ENCODE data around the gene OR5F1. TPM values are rescaled to one million over a fixed set of nuclear protein-coding genes. Genes with fewer than 3 reads are reported as not detected.
A peak's percentile ranks its signal among the peaks of the same experiment; 100 is the strongest.

OR5F1 gene
- not detected in 2 replicates for total RNA-seq (2014; rRNA removed; shearing (Covaris generic))
- not detected in 2 replicates for polyA plus RNA-seq (2015; cell fraction: cytosol; rRNA removed)
- not detected in 2 replicates for polyA plus RNA-seq (2015; cell fraction: nucleus; rRNA removed)

DNA sequence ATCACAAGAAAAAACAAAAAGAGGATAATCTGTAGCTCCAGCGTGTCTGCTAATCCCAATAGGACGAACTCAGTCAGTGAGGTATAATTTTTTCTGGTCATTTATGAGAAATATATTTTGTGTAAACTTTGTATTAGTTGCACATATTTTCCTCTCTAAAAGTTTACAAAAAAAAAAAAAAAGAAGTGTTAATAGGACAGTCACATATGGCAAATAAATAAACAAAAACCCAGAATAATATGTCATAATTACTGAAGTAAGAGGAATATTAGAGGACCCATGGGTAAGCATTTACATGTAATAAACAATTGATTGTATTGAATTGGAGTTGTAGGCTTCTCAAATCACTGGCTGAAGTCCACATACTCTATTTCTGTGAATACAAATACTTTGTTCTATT, at the start of gene OR5F1:
OR5F1 (minus strand) TSS at position 101 of the 400 bp plus-strand sequence; CDS start at position 101, 0 bp downstream.
- no peak for DNase-seq (ENCODE audit: low read depth)

DNA sequence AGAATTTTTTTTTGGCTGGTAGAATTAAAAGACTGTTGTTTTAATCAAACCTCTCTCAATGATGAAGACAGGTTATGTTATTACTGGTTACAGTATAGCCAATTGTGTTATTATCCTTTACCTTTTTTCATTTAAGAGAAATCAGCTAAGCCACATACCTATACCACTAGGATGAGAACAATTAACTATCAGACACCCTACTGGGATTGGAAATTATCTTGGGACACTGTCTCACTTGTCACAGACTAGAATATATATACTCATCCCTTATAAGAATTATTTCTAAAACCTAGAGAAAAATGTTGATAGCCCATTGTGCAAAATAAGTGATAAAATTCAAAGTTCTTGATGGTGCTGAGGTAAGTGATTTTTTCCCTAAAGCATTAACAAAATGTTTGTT, 32.9 kb upstream of the OR5F1 start, which contains the start of gene OR5AS1:
OR5AS1 (plus strand) TSS at position 301 of the 400 bp plus-strand sequence. CDS start 2,765 bp downstream, outside the sequence.
- DNase-seq (ENCODE audit: low read depth), result no peak

DNA sequence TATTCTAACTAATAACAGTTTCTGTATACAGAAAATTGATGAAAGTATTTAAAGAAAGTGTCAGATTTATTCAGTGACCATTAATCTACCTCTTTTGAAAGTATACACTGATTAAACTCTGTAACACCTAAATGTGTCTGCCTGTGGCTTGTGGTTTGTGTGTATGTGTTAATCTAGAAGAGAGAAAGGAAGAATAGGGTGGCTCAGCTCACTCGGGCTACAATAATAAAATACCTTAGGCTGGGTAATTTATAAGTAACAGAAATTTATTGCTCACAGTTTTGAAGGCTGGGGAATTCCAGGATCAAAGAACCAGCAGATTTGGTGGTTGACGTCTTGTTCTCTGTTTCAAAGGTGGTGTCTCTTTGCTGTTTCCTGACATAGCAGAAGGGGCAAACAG, 19.4 kb upstream of the OR5F1 start:
- no peak for DNase-seq (ENCODE audit: low read depth)

DNA sequence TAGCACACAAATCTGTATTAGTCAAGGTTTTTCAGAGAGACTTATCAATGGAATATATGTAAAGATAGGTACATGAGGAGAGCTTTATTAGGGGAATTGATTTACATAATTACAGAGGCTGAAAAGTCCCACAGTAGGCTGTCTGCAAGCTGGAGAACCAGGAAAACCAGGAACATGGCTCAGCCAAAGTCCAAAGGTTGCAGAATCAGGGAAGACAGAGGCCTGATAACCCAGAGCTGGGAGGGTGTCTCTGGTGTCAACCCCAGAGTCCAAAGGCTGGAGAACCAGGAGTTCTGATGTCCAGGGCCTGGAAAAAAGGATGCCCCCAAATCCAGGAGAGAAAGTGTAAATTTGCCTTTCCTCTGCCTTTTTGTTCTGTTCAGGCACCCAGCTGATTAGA, 16.3 kb upstream of the OR5F1 start:
- no peak for DNase-seq (ENCODE audit: low read depth)

DNA sequence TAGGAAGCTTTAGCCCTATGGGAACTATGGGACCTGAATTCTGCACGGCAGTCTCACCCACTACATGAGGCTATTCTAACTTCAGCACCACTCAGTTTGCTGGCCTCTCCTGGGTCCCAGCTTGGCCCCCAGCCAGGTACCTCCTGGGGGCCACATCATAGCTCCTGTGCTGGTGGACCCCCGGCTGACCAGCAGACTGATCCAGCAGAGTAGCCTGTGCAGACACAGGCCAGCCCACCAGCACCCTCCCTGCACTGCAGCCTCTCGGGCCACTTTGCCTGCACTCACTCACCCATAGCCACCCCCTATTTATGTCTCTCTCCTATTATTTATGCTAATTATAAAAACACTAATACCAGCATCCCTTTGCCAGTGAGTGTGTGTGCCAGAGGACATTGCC, 23.5 kb downstream of the OR5F1 start:
- no peak for DNase-seq (ENCODE audit: low read depth)

DNA sequence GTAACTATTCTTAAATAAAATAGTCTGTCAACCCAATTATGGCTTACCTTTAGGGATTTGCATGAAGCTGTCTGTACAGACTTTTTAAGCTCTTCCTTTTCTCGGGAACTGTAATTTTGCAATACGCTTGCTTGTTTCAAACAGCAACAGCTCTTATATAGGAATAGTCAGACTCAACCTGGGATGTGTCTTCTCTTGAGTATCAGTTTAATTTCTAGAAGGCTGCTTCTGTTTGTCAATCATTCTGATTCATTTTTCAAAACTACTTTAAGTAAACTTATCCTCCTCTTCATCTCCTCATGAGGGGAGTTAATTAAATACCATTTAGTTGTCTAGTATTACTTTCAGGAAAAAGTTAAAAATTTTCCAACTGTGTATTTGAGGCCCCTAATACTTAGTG, 24.6 kb downstream of the OR5F1 start, which contains the start of gene OR10AG1:
OR10AG1 (minus strand) TSS at position 101 of the 400 bp plus-strand sequence; CDS start at position 63, 38 bp downstream.
- DNase-seq (ENCODE audit: low read depth), result no peak

DNA sequence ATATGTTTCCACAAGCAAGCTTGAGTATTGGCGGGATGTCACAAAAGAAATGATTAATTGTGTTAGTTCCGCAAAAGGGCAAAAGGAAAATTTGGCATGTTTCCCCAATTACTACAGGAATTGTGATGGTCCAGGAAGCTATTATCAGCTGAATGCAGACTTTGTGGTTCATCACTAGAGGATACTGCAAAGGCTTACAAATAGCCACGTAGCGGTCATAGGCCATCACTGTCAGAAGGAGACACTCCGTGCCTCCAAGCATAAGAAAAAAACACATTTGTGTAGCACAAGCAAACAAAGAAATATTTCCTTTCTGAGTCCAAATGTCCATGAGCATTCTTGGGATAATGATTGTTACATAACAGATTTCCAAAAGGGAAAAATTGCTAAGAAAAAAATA, 26.5 kb downstream of the OR5F1 start:
- no peak for DNase-seq (ENCODE audit: low read depth)

DNA sequence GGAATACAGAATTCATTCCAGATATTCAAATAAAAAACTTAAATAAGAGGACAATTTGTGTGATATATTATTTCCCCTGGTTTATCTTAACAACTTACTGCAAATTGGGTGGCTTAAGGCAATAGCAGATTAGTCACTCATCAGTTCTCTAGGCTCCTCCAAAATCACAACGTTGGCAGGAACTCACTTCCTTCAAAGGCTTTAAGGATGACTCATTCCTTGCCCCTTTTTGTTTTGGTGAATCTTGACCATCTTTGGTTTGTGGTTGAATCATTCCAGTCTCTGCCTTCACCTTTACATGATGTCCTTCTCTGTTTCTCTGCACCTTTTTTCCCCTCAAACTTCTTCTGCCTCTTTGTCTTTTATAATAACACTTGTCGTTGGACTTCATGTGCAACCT, 28.0 kb downstream of the OR5F1 start:
- peak; percentile 25 for DNase-seq (ENCODE audit: low read depth)

DNA sequence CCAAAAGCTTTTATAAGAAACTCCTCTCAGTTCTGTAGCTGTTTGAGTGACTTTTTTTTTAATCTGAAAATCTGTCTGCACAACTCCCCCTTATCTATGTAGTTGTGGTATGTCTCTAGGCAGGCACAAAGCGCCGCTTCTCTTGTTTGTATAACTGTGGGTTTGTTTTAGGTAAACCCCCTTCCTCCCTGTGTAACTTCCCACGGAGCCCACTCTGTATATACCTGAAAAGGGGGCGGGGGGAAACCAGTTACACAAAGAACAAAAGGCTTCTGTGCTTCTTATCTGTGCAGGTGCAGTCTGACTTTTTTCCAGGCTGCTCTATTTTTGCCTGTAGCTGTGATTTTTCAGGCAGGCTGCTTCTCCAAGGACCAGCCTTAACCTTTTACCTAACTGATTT, 37.9 kb downstream of the OR5F1 start:
- DNase-seq (ENCODE audit: low read depth), result no peak

DNA sequence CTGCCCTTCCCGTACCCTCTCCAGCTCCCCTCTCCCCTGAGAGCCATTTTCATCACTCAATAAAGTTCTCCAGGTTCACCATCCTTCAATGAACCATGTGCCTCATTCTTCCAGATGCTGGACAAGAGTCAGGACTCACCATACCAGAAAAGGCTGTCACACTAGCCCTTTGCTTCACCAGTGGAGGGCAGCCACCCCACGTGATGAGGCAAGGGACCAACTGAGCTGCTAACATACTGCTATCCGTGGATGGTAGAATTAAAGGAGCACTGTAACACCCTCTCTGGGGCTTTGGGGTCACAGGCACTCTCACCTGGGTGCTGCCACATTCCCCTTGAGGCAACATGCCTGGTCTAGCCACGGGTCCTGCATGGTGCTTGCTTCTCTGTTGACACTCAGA, 45.1 kb downstream of the OR5F1 start:
- DNase-seq (ENCODE audit: low read depth), result no peak

Other genes with a start within 250 kb of the OR5F1 start
- gene OR5D13, start 221.2 kb downstream of the OR5F1 start, total RNA-seq (2014; rRNA removed; shearing (Covaris generic)), result not detected in 2 replicates
- not detected in 2 replicates for gene OR5D14, start 199.1 kb downstream of the OR5F1 start, total RNA-seq (2014; rRNA removed; shearing (Covaris generic))
- gene OR5L1, start 183.3 kb downstream of the OR5F1 start, total RNA-seq (2014; rRNA removed; shearing (Covaris generic)), result not detected in 2 replicates
- not detected in 2 replicates for gene OR5D18, start 175.0 kb downstream of the OR5F1 start, total RNA-seq (2014; rRNA removed; shearing (Covaris generic))
- not detected in 2 replicates for gene OR5L2, start 167.4 kb downstream of the OR5F1 start, total RNA-seq (2014; rRNA removed; shearing (Covaris generic))
- gene OR5D16, start 155.9 kb downstream of the OR5F1 start, total RNA-seq (2014; rRNA removed; shearing (Covaris generic)), result not detected in 2 replicates
- gene TRIM51, start 111.3 kb downstream of the OR5F1 start, total RNA-seq (2014; rRNA removed; shearing (Covaris generic)), result not detected in 2 replicates
- gene OR5W2, start 80.0 kb downstream of the OR5F1 start, total RNA-seq (2014; rRNA removed; shearing (Covaris generic)), result not detected in 2 replicates
- gene OR5I1, start 58.2 kb downstream of the OR5F1 start, total RNA-seq (2014; rRNA removed; shearing (Covaris generic)), result not detected in 2 replicates
- not detected in 2 replicates for gene OR10AG1, start 24.7 kb downstream of the OR5F1 start, total RNA-seq (2014; rRNA removed; shearing (Covaris generic))
- gene OR5AS1, start 33.0 kb upstream of the OR5F1 start, total RNA-seq (2014; rRNA removed; shearing (Covaris generic)), result not detected in 2 replicates
- gene OR8I2, start 98.7 kb upstream of the OR5F1 start, total RNA-seq (2014; rRNA removed; shearing (Covaris generic)), result not detected in 2 replicates
- not detected in 2 replicates for gene OR8H2, start 109.1 kb upstream of the OR5F1 start, total RNA-seq (2014; rRNA removed; shearing (Covaris generic))
- gene OR8H3, start 127.7 kb upstream of the OR5F1 start, total RNA-seq (2014; rRNA removed; shearing (Covaris generic)), result not detected in 2 replicates
- not detected in 2 replicates for gene OR8J3, start 145.6 kb upstream of the OR5F1 start, total RNA-seq (2014; rRNA removed; shearing (Covaris generic))
- not detected in 2 replicates for gene OR8K5, start 165.7 kb upstream of the OR5F1 start, total RNA-seq (2014; rRNA removed; shearing (Covaris generic))
- not detected in 2 replicates for gene OR5J2, start 182.0 kb upstream of the OR5F1 start, total RNA-seq (2014; rRNA removed; shearing (Covaris generic))
- not detected in 2 replicates for gene OR5T2, start 239.6 kb upstream of the OR5F1 start, total RNA-seq (2014; rRNA removed; shearing (Covaris generic))